H1 (cell line): Measurements from ENCODE around the gene MMP24. TPM values are rescaled to one million over a fixed set of nuclear protein-coding genes. Genes with fewer than 3 reads are reported as not detected.

Experiments used
- JUND ChIP-seq: IDR thresholded peaks from 2 replicates; pipeline ENCODE4 v1.6.1; 2011; ENCODE audit warnings: mild to moderate bottlenecking, improper control_type of control experiment, low read length
- SAP30 ChIP-seq: fragments of 300-600 bp; sonication (generic); IDR thresholded peaks from 2 replicates; pipeline ENCODE4 v1.7.1; 2012; ENCODE audit warnings: low read length, moderate library complexity, mild to moderate bottlenecking, inconsistent platforms; ENCODE audit not compliant: insufficient read depth, insufficient replicate concordance
- polyA plus RNA-seq, 7 experiments: library from polyadenylated mRNA; depleted of rRNA in 3 of 7; stranded (reverse) in 5 of 7; unstranded in 2 of 7; fragments of >200 nt in 5 of 7; fragments of 200-250 nt in 2 of 7; gene quantifications; 1 replicate in 5 of 7; 2 replicates in 1 of 7; 4 replicates in 1 of 7; pipeline versions ENCODE4 v1.2.1 to v1.2.3, GENCODE V29; 2011 to 2013; ENCODE audit warnings: missing spikeins in 2 of 7, mixed read lengths in 2 of 7
- total RNA-seq: library from RNA; stranded (reverse); fragmentation: NEBNext Ultra II Directional; extraction: Animal tissue kit (Norgen Biotek cat#: 25700); gene quantifications from 2 replicates; pipeline ENCODE4 v1.2.1, GENCODE V29; 2021
- TF ChIP-seq, protein P1 (sequence below), 3 experiments: IDR thresholded peaks; 1 replicate in 2 of 3; 2 replicates in 1 of 3; pipeline versions ENCODE4 v1.5.1 to v1.6.1; 2011; ENCODE audit warnings: low read length in 3 of 3, mild to moderate bottlenecking in 3 of 3, inconsistent platforms in 2 of 3, low read depth in 1 of 3, moderate library complexity in 1 of 3; ENCODE audit not compliant: insufficient read depth in 1 of 3; ENCODE audit errors: control extremely low read depth in 1 of 3

Gene MMP24
- total and polyA plus RNA-seq, 2 of the 8 experiments (the other 6 are each of a cell fraction or from before 2014, with no cell fraction given), result 18.8 to 21.4 TPM

GRCh38 chr20:35269055-35269781 is 42.7 kb downstream of the MMP24 start (continued):
- TF ChIP-seq, protein P1, sequence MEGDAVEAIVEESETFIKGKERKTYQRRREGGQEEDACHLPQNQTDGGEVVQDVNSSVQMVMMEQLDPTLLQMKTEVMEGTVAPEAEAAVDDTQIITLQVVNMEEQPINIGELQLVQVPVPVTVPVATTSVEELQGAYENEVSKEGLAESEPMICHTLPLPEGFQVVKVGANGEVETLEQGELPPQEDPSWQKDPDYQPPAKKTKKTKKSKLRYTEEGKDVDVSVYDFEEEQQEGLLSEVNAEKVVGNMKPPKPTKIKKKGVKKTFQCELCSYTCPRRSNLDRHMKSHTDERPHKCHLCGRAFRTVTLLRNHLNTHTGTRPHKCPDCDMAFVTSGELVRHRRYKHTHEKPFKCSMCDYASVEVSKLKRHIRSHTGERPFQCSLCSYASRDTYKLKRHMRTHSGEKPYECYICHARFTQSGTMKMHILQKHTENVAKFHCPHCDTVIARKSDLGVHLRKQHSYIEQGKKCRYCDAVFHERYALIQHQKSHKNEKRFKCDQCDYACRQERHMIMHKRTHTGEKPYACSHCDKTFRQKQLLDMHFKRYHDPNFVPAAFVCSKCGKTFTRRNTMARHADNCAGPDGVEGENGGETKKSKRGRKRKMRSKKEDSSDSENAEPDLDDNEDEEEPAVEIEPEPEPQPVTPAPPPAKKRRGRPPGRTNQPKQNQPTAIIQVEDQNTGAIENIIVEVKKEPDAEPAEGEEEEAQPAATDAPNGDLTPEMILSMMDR (IDR thresholded peaks at IDR 0.05; ENCODE audit: control extremely low read depth in 1 of 3, insufficient read depth in 1 of 3, low read depth in 1 of 3, low read length in 3 of 3), result peak; percentile 87 to 99 (median 96)
- TF ChIP-seq SAP30 (no peak), JUND (no peak)
